ENCODE results near the gene HOXC12. TPM values are rescaled to one million over a fixed set of nuclear protein-coding genes. Genes with fewer than 3 reads are reported as not detected.

The HOXC12 gene
- total RNA-seq, 1 donor from 2014 or later: not detected

DNA sequence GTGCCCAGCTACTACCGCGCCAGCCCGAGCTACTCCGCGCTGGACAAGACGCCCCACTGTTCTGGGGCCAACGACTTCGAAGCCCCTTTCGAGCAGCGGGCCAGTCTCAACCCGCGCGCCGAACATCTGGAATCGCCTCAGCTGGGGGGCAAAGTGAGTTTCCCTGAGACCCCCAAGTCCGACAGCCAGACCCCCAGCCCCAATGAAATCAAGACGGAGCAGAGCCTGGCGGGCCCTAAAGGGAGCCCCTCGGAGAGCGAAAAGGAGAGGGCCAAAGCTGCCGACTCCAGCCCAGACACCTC, 30.9 kb downstream of the HOXC12 start:
- no peak for DNase-seq

DNA sequence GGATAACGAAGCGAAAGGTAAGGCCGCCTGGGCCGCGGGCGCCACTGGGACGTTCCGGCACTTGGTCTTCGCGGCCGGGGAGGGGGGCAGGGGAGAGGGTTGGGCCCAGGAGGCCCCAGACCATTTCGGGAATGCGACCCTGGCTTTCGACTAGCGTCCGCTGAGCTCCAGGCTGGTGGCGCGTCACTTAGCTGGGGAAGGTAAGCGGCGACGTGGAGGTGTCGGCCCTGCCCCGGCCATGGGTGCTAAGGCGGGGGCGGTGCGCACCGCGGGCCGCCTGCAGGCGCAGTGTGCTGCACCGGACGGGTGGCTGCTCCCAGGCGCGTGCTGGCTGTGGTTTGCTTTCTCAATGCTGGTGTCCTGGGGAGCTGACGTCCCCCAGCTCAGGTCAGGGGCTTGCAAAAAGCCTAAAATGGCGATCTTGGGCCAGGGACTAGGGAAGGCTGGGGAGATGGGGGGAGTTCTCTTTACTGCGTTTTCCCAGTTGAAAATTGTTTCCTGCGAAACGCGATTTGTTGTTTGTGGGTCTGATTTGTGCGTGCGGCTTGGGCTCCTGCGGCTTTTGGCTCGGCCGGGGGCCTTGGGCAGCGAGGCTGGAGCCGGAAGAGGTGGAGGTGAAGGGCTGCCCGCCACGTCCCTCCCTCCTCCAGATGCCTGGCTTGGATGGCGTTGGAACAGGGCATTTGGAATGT, 31.4 kb downstream of the HOXC12 start:
- no peak for DNase-seq

DNA sequence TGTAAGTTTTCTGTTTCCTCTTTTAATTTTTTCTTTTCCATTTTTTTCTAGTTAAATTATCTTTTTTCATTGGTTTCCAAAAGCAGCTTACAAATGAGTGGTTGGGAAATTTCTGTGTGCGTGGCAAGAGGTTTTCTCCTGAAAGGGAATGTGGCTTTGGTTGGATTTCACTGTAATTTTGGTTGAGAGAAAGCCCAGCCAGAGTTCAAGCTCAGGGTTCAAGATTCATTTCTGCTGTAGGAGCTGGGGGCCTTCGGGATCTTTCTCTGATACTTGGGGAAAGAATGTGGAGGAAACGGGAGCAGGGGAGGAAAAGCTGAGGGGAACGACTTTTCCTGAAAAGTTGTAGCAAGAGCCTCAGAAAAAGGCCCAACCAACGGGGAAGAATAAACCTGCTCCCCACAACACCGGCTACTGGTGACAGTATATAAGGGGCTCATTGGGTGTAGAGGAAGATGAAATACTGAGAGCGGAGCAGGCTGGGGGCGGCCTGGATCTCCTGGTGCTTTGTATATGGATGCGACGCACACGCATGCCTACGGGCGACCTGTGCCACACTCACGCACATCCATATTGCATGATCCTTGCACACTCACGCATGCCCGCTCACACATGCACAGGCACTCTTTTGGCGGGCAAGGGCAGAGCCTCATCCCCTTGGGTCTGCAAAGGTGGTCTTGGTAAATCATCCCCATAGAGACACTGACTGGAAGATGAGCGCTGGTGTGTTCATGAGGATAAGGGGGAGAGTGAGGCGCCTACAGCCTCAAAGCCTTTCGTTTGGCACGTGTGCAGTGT, 32.2 kb downstream of the HOXC12 start:
- no peak for DNase-seq

DNA sequence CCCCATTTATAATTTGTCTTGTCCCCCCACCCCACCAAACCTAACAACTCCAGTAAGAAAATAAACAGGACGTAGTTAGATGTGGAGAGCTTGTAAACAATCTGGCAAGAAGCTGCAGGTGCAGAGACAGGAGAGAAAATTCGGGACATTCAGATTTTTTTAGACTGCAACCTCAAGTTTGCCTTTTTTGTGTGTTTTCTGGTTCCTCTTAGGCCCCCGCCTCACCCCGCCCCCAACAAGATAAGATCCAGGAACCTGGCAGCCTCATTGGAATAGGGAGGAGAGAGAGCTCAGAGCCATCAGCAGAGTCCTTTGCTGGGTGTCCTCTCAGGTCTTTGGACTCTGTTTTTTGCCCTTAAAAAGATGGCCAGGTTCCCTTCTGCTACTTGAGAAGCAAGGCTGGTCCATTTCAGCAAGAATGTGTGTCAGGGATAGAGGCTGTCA, 33.1 kb downstream of the HOXC12 start:
- no peak for DNase-seq

DNA sequence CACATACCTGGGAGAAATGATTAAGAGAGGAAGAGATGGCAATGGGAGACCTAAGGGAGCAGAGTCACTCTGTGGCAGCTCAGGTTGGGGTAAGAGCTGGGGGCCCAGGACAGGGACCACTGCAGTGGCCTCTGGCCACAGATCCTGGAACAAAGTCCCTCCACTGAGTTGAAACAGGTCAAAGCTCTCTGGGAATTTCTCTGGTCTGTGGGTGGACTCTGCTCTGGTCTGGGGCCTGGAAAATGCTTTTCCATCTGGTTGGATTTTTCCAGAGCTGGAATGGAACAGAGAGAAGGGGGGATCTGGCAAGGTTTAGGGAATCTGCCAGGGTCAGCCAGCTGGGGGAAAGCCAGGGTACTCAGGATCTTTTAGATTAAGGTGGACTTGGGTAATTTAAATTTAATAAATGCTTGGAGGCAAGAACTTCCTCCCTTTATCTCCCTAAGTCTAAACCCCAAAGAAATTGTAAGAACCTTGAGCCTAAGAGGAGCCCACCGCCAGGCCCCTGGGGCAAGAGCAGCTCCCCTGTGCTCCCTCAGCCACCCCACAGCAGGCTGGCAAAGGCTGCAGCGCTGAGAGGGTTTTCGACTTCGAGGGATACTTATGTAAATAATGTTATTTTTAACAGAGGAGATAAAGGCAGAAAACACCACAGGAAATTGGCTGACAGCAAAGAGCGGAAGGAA, 34.0 kb downstream of the HOXC12 start:
- no peak for DNase-seq

DNA sequence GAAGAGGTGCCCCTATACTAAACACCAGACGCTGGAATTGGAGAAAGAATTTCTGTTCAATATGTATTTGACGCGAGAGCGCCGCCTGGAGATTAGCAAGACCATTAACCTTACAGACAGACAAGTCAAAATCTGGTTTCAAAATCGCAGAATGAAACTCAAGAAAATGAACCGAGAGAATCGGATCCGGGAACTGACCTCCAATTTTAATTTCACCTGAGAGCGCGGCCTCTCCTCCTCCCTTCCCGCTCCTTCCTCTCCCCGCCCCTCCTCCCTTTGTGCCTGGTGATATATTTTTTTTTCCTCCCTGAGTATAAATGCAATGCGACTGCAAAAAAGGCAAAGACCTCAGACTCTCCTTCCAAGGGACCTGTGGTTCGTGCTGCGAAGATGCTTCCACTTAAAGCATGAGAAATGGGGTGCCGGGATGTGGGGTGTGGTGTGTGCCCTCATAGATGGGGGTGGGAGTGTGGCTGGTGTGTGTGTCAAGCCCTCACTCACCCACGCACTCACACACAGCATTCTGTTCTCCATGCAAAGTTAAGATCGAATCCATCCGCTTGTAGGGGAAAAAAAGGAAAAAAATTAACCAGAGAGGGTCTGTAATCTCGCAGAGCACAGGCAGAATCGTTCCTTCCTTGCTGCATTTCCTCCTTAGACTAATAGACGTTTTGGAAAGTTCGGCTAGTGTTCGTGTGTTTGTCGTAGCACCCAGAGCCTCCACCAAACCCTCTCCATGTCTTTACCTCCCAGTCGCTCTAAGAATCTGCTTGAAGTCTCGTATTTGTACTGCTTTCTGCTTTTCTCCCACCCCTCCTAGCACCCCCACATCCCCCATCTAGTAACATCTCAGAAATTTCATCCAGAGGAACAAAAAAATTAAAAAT, 34.8 kb downstream of the HOXC12 start:
- DNase-seq: peak; percentile 42

DNA sequence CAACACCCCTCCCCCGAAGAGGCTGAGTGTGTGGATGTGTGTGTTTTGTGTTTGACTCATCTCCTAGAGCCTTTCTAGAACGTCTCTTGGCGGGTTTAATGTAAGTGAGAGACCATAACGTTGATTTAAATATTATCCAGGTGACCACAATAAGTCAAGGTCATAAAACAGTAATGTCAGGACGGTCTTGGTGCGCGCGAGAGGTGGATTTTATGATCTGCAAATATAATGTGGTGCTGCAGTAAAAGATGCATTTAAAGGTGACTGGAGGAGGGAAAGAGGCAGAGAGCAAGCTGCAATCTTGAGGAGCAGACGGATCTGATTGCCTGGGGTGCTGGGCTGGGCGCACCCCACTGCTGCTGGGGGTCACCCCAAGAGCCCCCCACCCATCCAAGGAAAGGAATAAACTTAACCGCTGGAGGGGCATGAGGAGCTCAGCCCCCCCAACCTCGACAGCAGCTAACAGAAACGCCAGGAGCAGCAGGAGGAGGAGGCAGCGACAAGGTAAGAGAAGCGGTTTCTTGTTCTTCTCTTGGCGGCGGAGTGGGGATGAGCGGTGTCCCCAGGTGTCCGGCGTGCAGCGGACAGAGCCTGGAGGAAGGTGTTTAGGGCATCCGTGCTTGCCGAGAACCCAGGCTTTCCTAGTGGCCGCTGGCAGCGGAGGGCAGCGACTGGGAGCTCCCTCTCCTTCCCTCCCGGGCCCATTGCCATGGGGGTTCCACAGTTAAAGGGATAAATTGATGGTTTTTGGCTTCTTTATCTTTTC, 35.8 kb downstream of the HOXC12 start:
- no peak for DNase-seq

DNA sequence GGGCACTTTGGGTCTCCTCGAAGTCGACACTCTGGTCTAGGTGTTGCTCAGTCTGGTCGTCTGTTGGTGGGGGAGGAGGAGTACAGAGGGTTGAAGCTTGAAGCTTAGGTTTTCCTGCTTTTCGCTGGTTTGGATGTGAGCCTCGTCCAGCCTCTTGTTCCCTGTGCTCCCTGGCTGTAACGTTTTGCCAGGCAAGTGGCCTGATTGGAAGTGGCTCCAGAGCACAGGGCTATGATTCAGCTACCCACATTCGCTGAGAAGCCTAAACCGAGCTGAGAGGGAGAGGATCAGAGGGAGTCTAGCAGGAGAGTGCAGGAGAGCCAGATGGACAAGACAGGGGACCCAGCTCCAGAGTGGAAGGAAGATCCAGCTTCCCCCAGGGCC, 36.4 kb downstream of the HOXC12 start:
- no peak for DNase-seq

DNA sequence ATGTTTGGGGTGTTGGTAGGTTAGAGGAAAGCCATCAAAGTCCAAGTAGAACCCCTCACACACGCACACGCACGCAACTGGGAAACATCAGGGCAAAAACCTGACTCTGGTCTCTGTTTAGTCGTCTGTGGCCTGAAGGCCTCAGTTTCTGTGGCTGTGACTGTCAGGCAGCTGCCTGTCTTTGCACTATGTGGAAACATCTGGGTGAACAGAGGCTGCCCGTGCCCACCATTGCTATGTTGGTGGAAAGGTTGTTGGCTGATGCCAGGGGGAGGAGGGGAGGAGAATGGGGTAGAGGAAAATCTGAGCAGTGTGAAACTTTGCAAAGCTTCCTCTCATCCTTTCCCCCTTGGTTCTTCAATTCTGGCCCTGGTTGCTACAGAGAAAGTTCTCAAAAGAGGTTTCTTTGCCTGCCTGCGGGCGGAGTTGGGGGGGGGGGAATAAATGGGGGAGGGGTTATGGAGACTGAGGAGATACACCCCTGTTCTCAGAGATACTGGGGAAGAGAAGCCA, 37.7 kb downstream of the HOXC12 start:
- DNase-seq: no peak

DNA sequence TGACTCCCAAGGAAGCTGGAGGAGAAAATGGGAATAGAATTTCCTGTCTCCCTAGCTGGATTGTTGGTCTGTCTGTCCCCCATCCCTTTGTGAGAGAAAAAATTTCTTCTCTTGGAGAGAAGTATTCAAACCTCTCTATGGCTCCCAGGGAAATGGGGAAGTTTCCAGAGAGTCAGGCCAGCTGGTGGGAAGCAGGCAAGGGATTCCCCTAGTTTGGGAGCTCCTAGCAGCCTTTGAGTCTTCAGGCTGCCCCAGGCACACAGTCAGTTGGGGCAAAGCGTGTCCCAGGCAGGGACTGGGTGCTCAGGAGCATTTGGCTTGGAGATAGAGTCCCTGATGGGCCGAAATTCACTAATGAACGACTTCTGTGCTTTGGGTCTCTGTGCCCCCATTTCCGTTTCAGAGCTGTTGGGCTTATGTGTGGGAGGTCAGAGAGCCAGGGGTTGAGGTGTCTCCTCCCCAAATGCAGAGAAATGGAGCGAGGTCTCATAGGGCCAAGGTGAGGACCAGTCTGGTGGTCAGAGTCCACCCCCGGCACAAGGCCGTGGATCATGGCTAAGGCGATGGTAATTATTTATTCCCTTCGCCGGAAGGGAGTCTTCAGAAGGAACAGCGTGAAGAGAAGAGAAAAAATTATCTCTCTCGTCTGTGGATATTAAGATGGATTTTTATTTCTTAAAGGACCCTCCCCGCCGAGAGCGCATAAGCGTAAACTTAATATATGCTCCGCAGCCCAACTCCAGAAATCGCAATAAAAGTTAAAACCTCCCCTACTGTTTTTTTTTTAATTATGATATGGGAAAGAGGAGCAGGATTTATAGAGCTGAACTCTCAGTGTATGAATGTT, 38.7 kb downstream of the HOXC12 start:
- DNase-seq: no peak

DNA sequence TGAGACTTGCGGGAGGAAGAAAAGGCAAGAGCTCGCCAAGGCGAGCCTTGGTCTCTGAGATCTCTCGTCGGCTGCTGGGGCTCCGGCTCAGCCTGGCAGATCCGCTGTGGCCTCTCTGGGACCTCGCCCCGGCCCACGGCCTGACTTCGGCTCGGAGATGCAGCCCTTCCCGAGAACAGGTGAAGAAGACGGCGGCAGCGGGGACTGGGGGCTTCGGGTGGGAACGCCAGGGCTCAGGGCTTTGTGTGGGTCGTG, 39.2 kb downstream of the HOXC12 start:
- no peak for DNase-seq

DNA sequence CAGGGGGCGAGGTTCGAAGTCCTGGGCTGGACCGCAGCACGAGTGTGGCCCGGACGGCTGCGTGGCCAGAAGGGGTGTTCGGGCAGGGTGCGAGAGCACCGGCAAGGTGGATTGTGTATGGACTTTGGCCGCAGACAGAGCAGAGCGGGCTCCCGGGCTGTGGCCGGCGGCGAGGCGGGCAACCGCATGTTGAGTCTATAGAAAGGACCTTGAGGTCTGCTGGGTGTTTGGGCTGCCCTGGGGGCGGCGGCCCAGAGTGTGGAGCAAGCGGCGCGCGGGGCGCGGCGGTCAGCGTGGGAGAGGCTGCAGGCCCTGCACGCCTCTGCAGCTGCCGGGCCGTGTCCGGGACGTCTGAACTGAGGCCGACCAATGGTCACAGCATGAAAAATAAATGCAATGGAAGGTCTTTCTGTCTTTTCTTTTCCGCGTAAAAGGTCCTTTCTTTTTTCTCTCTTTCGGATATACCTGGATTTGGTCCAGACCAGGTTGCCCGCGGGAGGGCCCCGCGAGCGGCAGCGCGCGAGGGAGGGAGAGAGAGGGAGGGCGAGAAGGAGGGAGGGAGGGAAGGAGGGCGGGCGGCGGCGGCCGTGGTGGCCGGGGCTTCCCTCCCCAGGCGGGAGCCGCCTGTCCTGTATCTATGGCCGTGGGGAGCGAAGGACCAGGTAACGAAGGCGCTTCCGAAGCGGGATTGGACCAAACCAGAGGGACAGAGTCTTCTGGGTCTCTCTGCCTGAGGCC, 39.7 kb downstream of the HOXC12 start:
- DNase-seq: no peak

DNA sequence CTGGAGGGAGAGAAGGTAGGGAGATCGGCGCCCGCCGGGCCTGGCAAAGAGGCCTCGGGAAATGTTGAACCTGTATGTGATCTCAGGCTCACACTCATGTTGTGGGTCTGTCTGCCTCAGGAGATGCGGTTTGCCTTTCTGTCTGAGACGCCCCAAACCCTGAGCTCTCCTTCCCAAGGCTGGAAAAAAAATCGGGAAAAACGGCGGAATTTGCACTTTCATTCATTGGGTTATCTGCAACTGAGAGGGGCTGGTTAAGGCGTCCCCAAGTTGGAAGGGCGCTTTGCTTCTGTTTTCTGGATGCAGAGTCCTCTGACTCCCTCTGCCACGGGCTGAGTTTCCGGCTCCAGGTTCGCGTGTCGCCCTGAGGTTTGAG, 40.3 kb downstream of the HOXC12 start:
- no peak for DNase-seq

DNA sequence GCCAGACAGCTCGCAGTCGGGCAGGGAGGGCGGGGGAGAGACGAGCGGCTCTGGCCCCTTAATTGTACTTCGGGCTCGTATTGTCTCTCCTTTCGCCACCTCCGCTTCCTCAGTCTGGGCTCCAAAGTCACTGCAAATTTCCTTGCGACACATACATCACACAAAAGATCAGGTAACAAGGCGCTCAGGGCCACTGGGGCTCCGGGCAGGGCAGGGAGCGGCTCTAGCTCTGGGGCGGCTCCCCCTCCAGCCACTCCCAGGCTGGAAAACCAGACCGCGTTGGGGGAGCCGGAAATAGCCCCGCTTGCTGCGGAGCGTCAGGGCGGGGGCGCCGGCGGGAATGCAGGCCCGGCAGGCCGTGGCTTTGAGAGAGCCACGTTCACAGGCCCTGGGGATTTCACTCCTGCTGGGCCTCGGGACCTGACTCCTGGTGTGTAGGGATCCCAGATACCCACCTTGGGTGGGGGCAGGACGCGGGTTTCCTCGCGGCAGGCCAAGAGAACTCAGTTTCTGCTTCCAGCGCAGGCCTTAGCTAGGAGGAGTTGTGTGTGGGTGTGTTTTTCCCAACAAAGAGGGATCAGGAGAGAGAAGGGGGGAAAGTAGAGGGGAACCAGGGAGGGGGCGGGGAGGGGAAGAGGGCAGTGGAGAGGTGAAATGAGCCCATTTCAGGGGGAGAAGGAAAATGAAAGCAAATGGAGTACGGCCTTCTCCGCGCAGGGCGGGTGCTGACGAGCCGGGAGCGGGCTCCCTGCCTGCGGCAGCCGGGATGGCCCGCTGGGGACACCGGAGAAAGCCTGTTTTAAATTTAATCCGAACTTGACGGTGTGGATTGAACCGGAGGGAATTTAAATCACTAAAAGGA, 40.9 kb downstream of the HOXC12 start:
- DNase-seq: peak; percentile 22

DNA sequence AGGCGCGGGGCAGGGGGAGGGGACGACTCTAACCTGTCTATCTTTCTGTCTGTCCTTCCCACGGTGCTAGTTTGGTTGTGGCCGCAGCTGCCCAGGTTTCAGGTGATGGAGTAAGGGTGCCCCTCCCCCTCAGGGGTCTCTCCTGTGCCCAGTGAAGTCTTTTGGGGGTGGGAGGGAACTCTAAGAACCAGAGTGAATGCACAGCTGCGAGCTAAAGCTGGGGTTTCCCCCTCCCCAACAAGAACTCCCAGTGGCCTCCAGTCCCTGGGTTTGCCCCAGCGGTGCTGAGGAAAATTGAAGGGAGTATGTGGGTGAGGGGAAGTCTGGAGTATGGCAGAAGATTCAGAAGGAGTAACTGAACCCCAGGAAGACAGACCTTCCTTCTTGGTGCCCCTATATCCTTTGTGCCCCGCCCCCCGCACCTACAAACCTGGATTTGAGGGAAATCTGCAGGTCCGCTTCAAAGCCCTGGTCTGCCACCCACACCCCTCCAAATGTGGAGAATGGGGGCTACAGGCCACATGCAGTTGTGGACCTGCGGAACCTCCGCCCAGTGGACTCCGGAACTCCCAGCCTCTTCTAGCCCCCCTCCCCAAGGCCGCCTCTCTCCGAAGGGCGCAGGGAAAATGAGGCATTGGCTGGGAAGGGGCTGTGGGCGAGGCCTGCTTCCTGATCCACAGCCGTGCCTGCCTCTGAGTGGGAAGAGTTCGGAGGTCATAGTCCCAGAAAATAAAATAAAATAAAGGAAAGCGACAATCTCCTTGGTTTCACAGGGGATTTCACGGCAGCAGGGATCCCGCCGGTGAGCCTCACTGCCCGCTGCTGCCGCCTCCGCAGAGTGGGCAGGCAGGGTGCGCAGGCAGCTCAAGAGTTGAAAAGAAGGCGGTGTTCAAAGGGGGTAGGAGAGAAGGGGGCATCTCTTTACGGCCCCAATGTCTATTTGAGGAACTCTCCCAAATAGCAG, 41.8 kb downstream of the HOXC12 start:
- DNase-seq: no peak

DNA sequence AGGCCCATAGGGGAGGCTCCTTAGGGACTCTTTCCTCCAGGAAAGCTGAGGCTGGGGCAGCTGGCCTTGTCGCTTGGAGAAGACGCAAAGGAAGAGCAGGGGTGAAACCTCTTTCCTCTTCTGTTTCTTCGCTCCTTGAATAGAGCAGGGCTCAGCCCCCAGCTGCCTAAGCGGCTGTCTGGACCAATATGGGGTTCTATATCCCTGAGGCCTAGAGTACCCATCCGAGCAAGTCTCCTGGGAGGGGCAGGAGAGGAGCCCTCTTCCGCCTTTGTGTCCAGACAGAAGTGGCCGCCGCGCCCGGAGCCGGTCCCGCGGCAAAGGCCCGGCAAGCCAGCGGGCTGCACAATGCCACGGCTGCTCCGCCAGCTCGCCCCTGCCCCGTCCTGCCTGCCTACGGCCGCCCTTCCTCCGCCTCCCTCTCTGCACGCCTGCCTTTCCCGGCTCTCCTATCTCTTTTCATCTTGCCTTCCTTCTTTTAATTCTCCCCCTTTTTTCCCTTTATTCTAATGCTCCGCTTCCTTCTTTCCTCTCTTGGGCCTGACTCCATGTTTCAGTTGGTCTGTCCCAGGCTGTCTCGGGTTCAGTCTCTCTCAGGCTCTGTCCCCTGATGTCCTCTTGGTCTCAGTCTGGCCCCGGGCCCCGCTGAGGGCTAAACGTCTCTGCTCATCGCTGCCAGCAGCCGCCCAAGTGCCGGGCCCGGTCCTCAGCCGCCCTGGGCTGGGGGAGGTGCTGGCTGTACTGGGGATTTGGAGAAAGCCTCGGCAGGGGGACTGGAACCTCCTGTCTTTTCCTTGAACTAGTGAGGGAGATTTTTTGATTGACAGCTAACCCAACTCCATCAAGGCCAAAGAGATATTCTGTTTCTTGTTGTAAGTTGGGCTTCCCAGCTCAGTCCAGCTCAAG, 42.8 kb downstream of the HOXC12 start:
- no peak for DNase-seq

Measured in dermis blood vessel endothelial cell (primary cell).